ENCODE measurements around the gene GNAL.

Gene GNAL

DNA sequence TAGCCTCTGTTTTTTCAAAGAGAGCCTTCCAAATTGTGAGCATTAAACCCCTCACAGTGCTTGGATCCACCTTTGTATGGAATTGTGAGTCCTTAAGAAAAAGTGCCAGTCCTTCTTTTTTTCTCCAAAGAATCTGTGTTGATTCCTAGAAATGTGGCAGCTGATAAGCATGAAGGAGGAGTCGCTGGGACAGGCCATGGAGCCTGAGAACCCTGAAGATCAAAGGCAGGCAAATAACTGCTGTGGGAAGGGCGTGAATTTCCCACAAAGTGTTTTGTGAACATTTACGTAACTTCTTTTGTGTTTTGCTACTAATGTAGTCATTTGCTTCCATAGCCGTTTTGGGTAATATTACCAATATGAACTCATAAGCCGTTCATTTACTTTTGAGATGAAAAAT, 134.5 kb downstream of the GNAL start:
- no peak overlapping the region for H3K4me3 ChIP-seq (ENCODE audit: low read depth, low read length)
- TF ChIP-seq, protein P1, sequence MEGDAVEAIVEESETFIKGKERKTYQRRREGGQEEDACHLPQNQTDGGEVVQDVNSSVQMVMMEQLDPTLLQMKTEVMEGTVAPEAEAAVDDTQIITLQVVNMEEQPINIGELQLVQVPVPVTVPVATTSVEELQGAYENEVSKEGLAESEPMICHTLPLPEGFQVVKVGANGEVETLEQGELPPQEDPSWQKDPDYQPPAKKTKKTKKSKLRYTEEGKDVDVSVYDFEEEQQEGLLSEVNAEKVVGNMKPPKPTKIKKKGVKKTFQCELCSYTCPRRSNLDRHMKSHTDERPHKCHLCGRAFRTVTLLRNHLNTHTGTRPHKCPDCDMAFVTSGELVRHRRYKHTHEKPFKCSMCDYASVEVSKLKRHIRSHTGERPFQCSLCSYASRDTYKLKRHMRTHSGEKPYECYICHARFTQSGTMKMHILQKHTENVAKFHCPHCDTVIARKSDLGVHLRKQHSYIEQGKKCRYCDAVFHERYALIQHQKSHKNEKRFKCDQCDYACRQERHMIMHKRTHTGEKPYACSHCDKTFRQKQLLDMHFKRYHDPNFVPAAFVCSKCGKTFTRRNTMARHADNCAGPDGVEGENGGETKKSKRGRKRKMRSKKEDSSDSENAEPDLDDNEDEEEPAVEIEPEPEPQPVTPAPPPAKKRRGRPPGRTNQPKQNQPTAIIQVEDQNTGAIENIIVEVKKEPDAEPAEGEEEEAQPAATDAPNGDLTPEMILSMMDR (IDR thresholded peaks at IDR 0.05; ENCODE audit: control insufficient read depth, extremely low read depth, insufficient read depth): no peak
- DNase-seq (ENCODE audit: low read depth): no peak

DNA sequence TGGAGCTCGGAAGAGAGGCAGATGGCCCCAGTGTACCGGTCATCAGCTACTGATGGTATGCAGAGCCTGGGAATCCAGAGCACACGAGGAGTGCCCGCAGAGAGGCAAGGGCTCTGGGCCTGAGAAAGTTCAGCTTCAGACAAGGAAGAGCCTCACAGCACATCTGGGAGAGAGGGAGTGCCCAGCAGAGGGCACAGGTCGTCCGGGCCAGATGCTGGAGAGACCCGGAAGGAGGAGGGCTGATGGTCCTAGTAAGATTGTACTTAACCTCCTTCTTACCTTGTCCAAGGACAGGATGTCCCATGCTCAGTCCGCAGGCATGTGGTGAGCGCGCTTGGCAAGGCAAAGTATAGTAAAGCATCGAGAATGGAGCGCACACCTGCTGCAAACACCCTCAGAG, 137.8 kb downstream of the GNAL start:
- no peak overlapping the region for H3K4me3 ChIP-seq (ENCODE audit: low read depth, low read length)
- TF ChIP-seq, protein P1 (IDR thresholded peaks at IDR 0.05; ENCODE audit: control insufficient read depth, extremely low read depth, insufficient read depth): no peak
- DNase-seq (ENCODE audit: low read depth): no peak

DNA sequence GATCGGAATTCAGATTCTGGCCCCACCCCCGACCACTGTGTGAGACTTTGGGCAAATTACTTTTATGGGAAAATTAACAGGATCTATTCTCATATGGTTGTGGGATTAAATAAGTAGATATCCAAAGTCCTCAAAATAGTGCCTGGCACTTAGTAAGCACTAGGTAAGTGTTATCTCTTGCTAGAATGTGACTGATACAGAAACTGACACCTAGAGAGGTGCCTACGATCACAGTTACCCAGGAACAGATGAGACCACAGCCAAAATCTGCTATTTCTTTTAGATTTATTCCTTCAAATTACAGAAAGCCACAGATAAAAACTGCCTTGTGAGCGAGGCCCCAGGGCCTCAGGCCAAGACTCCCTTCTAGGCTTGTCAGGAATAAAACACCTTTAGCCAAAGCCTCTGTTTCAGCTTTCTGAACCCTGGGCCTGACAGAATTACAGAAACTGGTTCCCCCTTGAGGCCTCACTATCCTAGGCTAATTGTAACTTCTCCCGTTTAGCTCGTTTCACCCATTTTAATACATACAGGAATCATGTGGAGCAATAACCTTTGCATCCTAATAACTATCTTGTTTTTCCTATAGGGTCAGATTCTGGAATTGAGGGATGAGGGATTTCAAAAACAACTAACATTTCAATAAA, 139.8 kb downstream of the GNAL start:
- TF ChIP-seq, protein P1 (IDR thresholded peaks at IDR 0.05; ENCODE audit: control insufficient read depth, extremely low read depth, insufficient read depth): no peak
- H3K4me3 ChIP-seq (ENCODE audit: low read depth, low read length): no peak overlapping the region
- DNase-seq (ENCODE audit: low read depth): no peak

DNA sequence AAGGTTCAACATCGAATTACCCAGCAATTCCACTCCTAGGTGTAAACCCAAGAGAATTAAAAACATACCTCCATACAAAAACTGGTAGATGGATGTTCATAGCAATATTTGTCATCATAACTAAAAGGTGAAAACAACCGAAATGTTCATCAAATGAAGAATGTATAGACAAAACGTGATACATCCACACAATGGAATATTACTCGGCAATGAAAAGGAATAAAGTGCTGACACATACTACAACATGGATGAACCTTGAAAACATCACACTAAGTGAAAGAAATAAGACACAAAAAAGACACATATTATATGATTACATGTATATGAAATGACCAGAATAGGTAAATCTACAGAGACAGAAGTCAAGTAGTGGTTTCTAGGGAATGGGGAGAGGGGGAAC, 141.5 kb downstream of the GNAL start:
- TF ChIP-seq, protein P1 (IDR thresholded peaks at IDR 0.05; ENCODE audit: control insufficient read depth, extremely low read depth, insufficient read depth): no peak
- DNase-seq (ENCODE audit: low read depth): no peak
- no peak overlapping the region for H3K4me3 ChIP-seq (ENCODE audit: low read depth, low read length)

DNA sequence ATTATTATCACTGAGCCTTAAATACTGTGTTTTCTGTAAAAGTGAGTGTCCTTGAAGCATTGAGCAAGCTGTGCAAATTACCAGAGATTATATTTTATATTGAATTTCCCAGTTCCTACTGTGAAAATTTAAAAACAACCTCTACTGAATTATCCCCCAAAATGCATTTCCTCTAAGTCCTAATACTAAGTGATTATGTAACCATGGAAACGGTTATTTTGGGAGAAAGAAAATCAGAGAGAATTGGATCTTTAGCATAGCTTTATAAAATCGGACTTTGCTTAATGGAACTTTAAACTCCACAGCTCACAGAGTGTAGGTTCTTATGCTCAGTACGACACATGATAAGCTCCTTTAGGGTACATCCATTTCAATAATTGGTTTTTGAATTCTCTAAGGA, 142.9 kb downstream of the GNAL start:
- H3K4me3 ChIP-seq (ENCODE audit: low read depth, low read length): no peak overlapping the region
- TF ChIP-seq, protein P1 (IDR thresholded peaks at IDR 0.05; ENCODE audit: control insufficient read depth, extremely low read depth, insufficient read depth): no peak
- DNase-seq (ENCODE audit: low read depth): no peak

DNA sequence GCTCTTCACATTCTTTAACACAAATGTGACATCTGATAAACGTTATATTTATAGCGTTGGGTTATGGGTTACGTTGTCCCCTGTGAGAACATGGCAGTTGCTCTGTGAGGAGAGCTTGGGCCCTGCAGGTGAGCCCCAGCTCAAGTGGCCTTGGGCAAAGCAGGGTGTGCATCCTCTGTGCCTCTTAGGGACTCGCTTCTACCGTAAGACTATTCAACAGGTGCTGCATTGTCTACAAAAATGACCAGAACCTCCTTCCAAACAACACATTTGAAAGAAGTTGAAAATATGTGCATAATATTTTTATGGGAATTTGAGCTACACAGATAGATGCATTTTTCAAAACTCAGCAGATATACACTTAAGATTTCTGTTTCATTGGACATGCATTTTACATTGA, 145.7 kb downstream of the GNAL start:
- TF ChIP-seq, protein P1 (IDR thresholded peaks at IDR 0.05; ENCODE audit: control insufficient read depth, extremely low read depth, insufficient read depth): no peak
- H3K4me3 ChIP-seq (ENCODE audit: low read depth, low read length): no peak overlapping the region
- no peak for DNase-seq (ENCODE audit: low read depth)

DNA sequence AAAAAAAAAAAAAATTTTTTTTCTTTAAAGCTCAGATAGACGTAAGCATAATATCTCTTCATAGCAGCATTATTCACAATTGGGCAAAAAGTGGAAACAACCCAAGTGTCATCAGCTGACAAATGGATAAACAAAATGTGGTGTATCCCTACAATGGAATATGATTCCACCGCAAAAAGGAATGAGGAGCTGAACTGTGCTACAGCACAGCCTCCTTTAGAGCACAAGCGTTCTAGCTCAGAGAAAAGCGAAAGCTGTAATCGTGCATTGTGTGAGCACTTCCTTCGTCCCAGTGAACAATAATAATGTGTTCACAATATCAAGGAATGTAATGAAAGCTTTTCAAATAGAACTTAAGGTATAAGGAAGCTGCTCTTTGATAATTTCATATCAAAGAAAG, 150.5 kb downstream of the GNAL start:
- TF ChIP-seq, protein P1 (IDR thresholded peaks at IDR 0.05; ENCODE audit: control insufficient read depth, extremely low read depth, insufficient read depth): no peak
- DNase-seq (ENCODE audit: low read depth): no peak
- no peak overlapping the region for H3K4me3 ChIP-seq (ENCODE audit: low read depth, low read length)
